ENCODE data around the gene PRKN.

The PRKN gene

GRCh38 chr6:161963634-161964234 is 763.8 kb downstream of the PRKN start:
- no peak for DNase-seq (ENCODE audit: extremely low read depth, low read depth)
- TF ChIP-seq, protein P1, sequence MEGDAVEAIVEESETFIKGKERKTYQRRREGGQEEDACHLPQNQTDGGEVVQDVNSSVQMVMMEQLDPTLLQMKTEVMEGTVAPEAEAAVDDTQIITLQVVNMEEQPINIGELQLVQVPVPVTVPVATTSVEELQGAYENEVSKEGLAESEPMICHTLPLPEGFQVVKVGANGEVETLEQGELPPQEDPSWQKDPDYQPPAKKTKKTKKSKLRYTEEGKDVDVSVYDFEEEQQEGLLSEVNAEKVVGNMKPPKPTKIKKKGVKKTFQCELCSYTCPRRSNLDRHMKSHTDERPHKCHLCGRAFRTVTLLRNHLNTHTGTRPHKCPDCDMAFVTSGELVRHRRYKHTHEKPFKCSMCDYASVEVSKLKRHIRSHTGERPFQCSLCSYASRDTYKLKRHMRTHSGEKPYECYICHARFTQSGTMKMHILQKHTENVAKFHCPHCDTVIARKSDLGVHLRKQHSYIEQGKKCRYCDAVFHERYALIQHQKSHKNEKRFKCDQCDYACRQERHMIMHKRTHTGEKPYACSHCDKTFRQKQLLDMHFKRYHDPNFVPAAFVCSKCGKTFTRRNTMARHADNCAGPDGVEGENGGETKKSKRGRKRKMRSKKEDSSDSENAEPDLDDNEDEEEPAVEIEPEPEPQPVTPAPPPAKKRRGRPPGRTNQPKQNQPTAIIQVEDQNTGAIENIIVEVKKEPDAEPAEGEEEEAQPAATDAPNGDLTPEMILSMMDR (IDR thresholded peaks at IDR 0.05; ENCODE audit: low read depth, low read length) = no peak

DNA sequence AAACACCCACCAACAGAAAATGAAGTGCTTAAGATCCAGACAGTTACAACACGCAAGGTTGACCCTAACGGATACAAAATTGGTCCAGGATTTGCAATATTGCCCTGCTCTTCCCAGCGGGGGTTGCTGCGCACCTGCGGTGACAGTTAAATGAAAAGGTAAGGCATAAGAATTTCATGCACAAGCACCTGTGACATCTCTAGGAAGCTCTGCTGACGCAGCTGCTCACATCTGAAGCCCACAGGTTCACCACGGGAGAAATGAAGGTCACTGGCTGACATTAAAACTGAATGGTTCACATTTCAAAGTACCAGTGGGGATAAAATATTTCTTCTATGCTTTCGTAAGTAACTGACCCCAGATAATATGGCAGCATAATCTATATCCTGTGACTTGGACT is 764.4 kb downstream of the PRKN start:
- no peak for DNase-seq (ENCODE audit: extremely low read depth, low read depth)
- TF ChIP-seq, protein P1 (IDR thresholded peaks at IDR 0.05; ENCODE audit: low read depth, low read length) = no peak

DNA sequence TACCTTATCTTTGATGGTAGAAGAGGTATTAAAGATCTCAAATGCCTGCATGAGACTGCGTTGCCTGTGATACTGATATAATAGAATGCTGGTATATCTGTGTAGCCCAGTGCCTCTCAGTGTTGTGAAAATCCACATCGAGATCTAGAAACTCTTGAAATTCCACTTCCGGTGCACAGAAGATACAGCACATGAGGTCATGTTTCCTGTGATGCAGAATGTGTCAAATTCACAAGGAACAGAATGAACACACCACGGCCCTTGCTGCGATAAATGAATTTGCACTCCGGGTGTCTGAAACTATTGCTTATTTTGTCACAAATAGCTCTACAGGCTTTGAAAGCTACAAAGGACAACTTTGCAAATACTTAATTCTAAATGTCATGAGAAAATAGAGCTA is 765.8 kb downstream of the PRKN start:
- DNase-seq (ENCODE audit: extremely low read depth, low read depth) = no peak
- TF ChIP-seq, protein P1 (IDR thresholded peaks at IDR 0.05; ENCODE audit: low read depth, low read length) = no peak

- DNase-seq (ENCODE audit: extremely low read depth, low read depth) = no peak
- TF ChIP-seq, protein P1 (IDR thresholded peaks at IDR 0.05; ENCODE audit: low read depth, low read length) = no peak
Observed at GRCh38 chr6:161961046-161961445, 766.5 kb downstream of the PRKN start.

- no peak for DNase-seq (ENCODE audit: extremely low read depth, low read depth)
- TF ChIP-seq, protein P1 (IDR thresholded peaks at IDR 0.05; ENCODE audit: low read depth, low read length) = no peak
Observed at GRCh38 chr6:161959072-161959471, 768.5 kb downstream of the PRKN start.

DNA sequence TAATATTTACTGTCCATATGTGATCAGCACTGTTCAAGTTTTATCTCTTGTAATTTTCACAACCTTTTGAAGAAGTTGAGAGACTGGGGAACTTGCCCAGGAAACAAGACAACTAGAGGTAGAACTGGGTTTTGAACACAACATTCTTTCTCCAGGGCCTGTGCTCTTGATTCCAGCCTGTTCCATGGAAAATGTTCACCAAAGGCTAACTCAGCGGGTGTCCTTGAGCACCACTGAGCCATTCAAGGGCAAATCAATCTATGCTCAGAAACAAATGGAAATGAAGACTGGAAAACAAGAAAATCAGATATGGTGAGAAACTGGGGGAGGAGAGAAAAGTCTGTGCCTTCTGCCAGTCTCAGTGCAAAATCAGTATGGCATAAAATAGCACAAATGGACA is 771.5 kb downstream of the PRKN start:
- TF ChIP-seq, protein P1 (IDR thresholded peaks at IDR 0.05; ENCODE audit: low read depth, low read length) = no peak
- DNase-seq (ENCODE audit: extremely low read depth, low read depth) = no peak

DNA sequence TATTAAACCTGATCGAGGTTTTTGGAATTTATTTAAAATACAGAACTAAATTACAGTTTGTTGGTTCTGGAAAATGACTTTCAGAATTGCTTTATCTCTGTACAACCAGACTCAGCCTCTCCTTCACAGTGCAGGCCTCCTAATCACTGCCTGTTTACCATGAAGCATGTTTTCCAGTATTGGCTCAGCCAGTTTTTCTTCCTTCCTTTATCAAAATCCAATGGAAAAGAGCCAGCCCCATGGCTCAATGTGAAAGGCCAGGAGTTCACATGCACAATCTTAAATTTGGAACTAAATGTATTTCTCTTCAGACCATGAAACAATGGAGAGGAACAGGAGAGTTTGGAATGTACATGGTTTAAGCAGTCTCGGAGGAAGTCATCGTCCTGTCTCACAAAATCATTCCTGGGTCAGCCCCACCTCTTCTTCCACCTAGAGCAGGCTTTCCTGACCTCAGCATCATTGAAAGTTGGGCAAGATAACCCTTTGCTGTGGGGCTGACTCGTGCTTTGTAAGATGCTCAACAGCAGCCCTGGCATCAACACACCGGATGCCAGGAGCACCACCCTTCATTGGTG is 772.8 kb downstream of the PRKN start:
- TF ChIP-seq, protein P1 (IDR thresholded peaks at IDR 0.05; ENCODE audit: low read depth, low read length) = no peak
- DNase-seq (ENCODE audit: extremely low read depth, low read depth) = no peak

Data from AG09319 (cell line).